ENCODE measurements around the gene SCYGR8. TPM values are rescaled to one million over a fixed set of nuclear protein-coding genes. Genes with fewer than 3 reads are reported as not detected.

Gene SCYGR8
- total RNA-seq, 4 donors from 2014 or later = 13.4 TPM; not detected in 3

- H3K4me3 ChIP-seq (ENCODE audit: low read depth, poor library complexity, severe bottlenecking) = no peak overlapping the region
- 76 to 84% methylated on average over 12 of the region's 12 CpGs for WGBS, 2 donors
- DNase-seq (ENCODE audit: low spot score in 2 of 2) = peak in 1 of 2 donors; percentile 29
- intact Hi-C loops (cut with DNase I; ENCODE audit: low total_unique reads) = no loop called here
- TF ChIP-seq, protein P1, sequence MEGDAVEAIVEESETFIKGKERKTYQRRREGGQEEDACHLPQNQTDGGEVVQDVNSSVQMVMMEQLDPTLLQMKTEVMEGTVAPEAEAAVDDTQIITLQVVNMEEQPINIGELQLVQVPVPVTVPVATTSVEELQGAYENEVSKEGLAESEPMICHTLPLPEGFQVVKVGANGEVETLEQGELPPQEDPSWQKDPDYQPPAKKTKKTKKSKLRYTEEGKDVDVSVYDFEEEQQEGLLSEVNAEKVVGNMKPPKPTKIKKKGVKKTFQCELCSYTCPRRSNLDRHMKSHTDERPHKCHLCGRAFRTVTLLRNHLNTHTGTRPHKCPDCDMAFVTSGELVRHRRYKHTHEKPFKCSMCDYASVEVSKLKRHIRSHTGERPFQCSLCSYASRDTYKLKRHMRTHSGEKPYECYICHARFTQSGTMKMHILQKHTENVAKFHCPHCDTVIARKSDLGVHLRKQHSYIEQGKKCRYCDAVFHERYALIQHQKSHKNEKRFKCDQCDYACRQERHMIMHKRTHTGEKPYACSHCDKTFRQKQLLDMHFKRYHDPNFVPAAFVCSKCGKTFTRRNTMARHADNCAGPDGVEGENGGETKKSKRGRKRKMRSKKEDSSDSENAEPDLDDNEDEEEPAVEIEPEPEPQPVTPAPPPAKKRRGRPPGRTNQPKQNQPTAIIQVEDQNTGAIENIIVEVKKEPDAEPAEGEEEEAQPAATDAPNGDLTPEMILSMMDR (IDR thresholded peaks at IDR 0.05) = no peak
- no peak for TF ChIP-seq POLR2A (IDR thresholded peaks at IDR 0.05)
Measured at GRCh38 chr2:227783404-227784138, 37.9 kb downstream of the SCYGR8 start.

DNA sequence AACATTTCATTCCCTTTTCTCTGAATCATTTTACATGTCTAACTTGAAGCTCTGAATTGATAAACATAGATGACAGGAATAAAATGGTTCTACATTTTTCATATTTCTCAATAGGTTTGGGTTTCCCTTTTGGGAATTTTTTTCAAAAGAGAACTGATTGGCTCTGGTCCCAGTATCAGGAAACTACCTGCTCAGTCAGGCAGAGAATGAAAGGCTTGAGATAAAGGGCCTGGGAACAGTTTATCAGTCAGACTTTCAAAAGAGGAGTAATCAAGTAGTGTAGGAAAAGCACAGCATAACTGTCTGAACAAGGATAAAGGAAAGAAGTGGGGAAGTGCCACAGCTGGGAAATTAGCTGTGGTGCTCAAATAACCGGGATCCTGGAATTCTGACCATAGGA is 39.6 kb downstream of the SCYGR8 start:
- no peak for TF ChIP-seq POLR2A (IDR thresholded peaks at IDR 0.05)
- TF ChIP-seq, protein P1 (IDR thresholded peaks at IDR 0.05) = no peak
- WGBS, 2 donors = 39 to 64% methylated on average over 1 of the region's 1 CpG
- intact Hi-C loops (cut with DNase I; ENCODE audit: low total_unique reads) = no loop called here
- no peak overlapping the region for H3K4me3 ChIP-seq (ENCODE audit: low read depth, poor library complexity, severe bottlenecking)
- no peak for DNase-seq (ENCODE audit: low spot score in 2 of 2)

DNA sequence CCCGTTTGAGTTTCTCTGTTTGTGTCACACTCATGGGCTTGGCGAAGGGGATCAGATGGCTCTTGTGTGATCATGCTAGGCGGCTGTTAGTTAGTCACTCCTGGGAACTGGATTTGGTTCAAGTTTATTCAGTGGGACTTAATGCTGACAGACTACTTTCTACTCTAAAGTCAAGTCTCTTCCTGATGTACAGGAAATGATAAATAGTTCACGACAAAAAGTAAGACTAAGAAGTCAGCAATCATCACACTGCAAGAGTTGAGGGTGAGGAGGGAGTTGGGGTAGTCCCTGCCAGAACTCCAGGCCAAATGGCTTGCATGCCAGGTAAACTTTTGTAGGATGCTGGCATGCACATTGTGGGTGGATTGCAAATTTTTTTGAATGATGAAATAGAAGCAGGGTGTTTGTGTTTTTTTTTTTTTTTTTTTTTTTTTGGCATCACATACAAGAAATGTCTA is 42.9 kb downstream of the SCYGR8 start:
- H3K4me3 ChIP-seq (ENCODE audit: low read depth, poor library complexity, severe bottlenecking) = no peak overlapping the region
- WGBS, 2 donors = 47 to 55% methylated on average over 4 of the region's 4 CpGs

GRCh38 chr2:227789803-227790202 is 44.1 kb downstream of the SCYGR8 start:
- intact Hi-C loops (cut with DNase I; ENCODE audit: low total_unique reads) = no loop called here
- H3K4me3 ChIP-seq (ENCODE audit: low read depth, poor library complexity, severe bottlenecking) = no peak overlapping the region
- TF ChIP-seq, protein P1 (IDR thresholded peaks at IDR 0.05) = no peak
- no peak for TF ChIP-seq POLR2A (IDR thresholded peaks at IDR 0.05)
- DNase-seq (ENCODE audit: low spot score in 2 of 2) = no peak
- WGBS, 2 donors = 74 to 80% methylated on average over 4 of the region's 4 CpGs

More for the DNA sequence above, 42.9 kb downstream of the SCYGR8 start:
- intact Hi-C loops (cut with DNase I; ENCODE audit: low total_unique reads) = no loop called here
- TF ChIP-seq, protein P1 (IDR thresholded peaks at IDR 0.05) = no peak
- no peak for TF ChIP-seq POLR2A (IDR thresholded peaks at IDR 0.05)
- peak in 1 of 2 donors; percentile 6 for DNase-seq (ENCODE audit: low spot score in 2 of 2)

DNA sequence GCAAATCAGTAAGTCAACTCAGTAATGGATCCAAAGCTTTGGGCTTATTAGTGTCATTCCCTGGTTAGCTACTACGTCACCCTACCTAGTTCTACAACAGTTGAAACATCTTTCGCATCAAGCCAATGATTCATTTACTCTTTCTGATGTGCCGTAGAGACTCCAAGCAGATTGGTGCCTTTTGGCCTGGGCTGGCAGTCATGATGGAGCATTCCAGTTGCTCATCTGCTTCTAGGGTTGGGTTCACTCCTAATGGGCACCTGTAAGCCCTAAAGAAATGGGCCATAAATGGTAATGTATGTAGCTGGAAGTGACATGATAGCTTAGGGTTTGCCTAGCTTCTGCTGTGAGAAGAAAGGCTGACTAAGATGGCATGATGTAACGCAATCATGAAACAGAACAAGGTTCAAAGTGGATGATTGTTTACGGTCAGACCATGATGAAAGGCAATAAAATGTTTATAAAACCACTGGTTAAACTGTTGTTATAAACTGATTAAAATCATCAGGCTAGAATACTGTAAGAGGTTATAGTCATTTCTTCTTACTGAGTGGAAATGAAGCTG is 47.5 kb downstream of the SCYGR8 start:
- WGBS, 2 donors = 88 to 93% methylated on average over 5 of the region's 5 CpGs

More for the DNA sequence above, 47.5 kb downstream of the SCYGR8 start:
- no peak for DNase-seq (ENCODE audit: low spot score in 2 of 2)
- TF ChIP-seq, protein P1 (IDR thresholded peaks at IDR 0.05) = no peak
- TF ChIP-seq POLR2A (IDR thresholded peaks at IDR 0.05) = no peak
- H3K4me3 ChIP-seq (ENCODE audit: low read depth, poor library complexity, severe bottlenecking) = no peak overlapping the region
- intact Hi-C loops (cut with DNase I; ENCODE audit: low total_unique reads) = no loop called here

Other genes with a start within 250 kb of the SCYGR8 start
- gene SCYGR2, start 147.0 kb upstream of the SCYGR8 start, total RNA-seq = 10 to 100 TPM in 1 of 4 donors, not detected in 3; 12.5 TPM
- gene SCYGR3, start 131.1 kb upstream of the SCYGR8 start, total RNA-seq = 1 to 10 TPM in 1 of 4 donors, not detected in 3; 5.7 TPM
- gene SCYGR4, start 128.4 kb upstream of the SCYGR8 start, total RNA-seq = 1 to 10 TPM in 1 of 4 donors, not detected in 3; 5.1 TPM
- not detected for gene SCYGR5, start 79.1 kb upstream of the SCYGR8 start, total RNA-seq
- 1 to 10 TPM in 3 of 4 donors, under 1 TPM in 1; 0.47 to 5.6 (median 2.9) TPM for gene SLC19A3, start 27.9 kb upstream of the SCYGR8 start, total RNA-seq
- gene SCYGR6, start 21.1 kb upstream of the SCYGR8 start, total RNA-seq = 10 to 100 TPM in 1 of 4 donors, not detected in 3; 22.9 TPM
- gene SCYGR7, start 17.6 kb upstream of the SCYGR8 start, total RNA-seq = 10 to 100 TPM in 1 of 4 donors, not detected in 3; 18.7 TPM
- gene CCL20, start 67.9 kb downstream of the SCYGR8 start, total RNA-seq = 1 to 10 TPM in 3 of 4 donors, not detected in 1; 1.2 to 7.4 (median 2.5) TPM
- 1 to 10 TPM in 1 of 4 donors, under 1 TPM in 2, not detected in 1; 0.25 to 1.8 (median 0.49) TPM for gene DAW1, start 125.7 kb downstream of the SCYGR8 start, total RNA-seq